ENCODE results near the gene SPRED2. TPM values are rescaled to one million over a fixed set of nuclear protein-coding genes. Genes with fewer than 3 reads are reported as not detected.
A peak's percentile ranks its signal among the peaks of the same experiment; 100 is the strongest.

The SPRED2 gene
- total RNA-seq, 2 donors from 2014 or later, result 36.9 to 47.8 TPM

GRCh38 chr2:65390134-65390533, 42.3 kb downstream of the SPRED2 start:
- Histone ChIP-seq H3K9ac (ENCODE audit: low read depth in 2 of 2, low read length in 2 of 2) (peak overlapping the region in 1 of 2 donors; percentile 28), H3K4me1 (peaks cover 3% of the 10 kb centered on the region), H3K27ac (no peak overlapping the region), H3K27me3 (no peaks in the 10 kb centered on the region), H3K9me3 (no peaks in the 10 kb centered on the region), H3K36me3 (no peaks in the 10 kb centered on the region), H3K4me3 (no peak overlapping the region)
- TF ChIP-seq, protein P1, sequence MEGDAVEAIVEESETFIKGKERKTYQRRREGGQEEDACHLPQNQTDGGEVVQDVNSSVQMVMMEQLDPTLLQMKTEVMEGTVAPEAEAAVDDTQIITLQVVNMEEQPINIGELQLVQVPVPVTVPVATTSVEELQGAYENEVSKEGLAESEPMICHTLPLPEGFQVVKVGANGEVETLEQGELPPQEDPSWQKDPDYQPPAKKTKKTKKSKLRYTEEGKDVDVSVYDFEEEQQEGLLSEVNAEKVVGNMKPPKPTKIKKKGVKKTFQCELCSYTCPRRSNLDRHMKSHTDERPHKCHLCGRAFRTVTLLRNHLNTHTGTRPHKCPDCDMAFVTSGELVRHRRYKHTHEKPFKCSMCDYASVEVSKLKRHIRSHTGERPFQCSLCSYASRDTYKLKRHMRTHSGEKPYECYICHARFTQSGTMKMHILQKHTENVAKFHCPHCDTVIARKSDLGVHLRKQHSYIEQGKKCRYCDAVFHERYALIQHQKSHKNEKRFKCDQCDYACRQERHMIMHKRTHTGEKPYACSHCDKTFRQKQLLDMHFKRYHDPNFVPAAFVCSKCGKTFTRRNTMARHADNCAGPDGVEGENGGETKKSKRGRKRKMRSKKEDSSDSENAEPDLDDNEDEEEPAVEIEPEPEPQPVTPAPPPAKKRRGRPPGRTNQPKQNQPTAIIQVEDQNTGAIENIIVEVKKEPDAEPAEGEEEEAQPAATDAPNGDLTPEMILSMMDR (IDR thresholded peaks at IDR 0.05), result no peak
- intact Hi-C loops (cut with DNase I), result no loop called here
- DNase-seq, result peak; percentile 73

DNA sequence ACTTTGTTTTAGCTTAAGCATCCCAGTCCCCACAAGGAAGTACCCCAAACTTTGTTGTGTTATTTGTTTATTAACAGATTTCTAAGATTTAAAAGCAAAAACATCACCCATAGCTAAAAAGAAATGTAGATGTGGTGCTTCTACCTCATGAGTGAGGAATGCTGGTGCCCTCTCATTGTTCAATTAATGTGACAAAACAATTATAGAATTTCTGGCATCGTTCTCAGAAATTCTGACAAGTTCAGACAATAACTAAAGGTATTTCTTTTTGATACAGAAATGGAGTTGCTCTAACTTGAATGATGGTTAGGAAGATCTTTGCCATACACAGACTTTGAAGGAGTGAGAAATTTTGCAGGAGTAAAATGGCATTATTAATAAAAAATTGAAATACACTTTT, 42.9 kb downstream of the SPRED2 start:
- peaks cover 3% of the 10 kb centered on the region for H3K4me1 ChIP-seq
- TF ChIP-seq, protein P1 (IDR thresholded peaks at IDR 0.05), result no peak
- no peak overlapping the region for H3K9ac ChIP-seq (ENCODE audit: low read depth in 2 of 2, low read length in 2 of 2)
- no peak overlapping the region for H3K27ac ChIP-seq
- no peaks in the 10 kb centered on the region for H3K27me3 ChIP-seq
- H3K9me3 ChIP-seq, result no peaks in the 10 kb centered on the region
- DNase-seq, result no peak
- H3K4me3 ChIP-seq, result no peak overlapping the region
- H3K36me3 ChIP-seq, result no peaks in the 10 kb centered on the region
- intact Hi-C loops (cut with DNase I), result no loop called here

DNA sequence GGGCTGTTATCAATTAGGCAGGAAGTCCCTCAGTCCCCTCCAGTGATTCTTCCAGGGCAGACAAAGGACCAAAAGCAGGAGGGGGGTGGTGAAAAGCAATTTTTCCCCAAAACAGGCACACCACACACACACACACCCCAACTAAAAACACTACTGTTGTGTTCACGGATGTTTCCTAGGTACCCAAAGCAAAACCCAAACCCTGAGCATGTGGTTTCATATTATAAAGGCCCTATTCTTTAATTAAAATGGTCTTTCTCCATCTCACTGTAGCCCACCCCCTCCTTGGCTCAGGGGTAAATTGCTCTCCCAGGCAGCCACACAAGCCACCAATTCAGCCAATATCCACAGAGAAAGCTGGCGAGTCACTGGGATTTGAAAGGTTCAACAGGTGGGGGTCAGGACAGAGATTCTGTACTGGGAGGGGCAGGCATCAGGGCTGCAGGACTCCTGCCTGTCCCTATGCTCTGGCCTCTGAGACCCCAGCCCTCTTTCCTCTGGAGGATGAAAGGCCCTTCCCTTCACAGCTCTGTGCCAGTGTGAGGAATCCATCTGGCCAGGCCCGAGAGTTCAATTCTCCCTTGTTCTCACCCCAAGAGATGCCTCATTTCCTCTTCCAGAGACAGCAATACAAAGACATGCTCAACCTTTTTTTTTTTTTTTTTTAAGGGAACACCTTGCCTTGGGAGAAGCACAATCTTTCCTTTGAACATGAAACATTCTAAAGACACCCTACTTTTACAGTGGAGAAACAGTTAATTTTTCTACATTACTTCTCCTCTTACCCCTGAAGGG, 43.6 kb downstream of the SPRED2 start:
- Histone ChIP-seq H3K9me3 (no peaks in the 10 kb centered on the region), H3K4me1 (peaks cover 4% of the 10 kb centered on the region), H3K9ac (ENCODE audit: low read depth in 2 of 2, low read length in 2 of 2) (no peak overlapping the region), H3K27ac (no peak overlapping the region), H3K36me3 (no peaks in the 10 kb centered on the region), H3K27me3 (no peaks in the 10 kb centered on the region), H3K4me3 (no peak overlapping the region)
- intact Hi-C loops (cut with DNase I), result no loop called here
- TF ChIP-seq, protein P1 (IDR thresholded peaks at IDR 0.05), result no peak
- no peak for DNase-seq

DNA sequence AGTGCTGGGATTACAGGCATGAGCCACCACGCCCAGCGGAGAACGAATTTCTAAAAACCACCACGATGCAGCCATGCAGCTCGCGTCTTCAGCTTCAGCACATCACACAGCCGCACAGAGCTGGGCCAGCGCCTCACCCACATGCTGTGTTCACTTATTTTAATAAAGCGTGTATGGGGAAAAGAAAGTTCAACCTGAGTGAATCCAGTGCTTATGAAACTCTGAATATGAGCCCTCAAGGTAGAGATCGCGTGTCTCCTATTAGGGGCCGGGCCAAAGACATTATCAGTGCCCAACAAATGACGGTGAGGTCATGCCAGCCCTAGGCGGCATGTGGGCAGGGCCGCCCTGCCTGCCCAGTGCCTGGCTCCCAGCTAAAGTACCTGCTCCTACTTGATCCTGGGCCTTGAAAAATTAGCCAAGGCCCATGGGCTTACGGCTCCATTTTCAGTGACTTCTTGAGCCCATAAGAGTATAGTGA, 44.3 kb downstream of the SPRED2 start:
- TF ChIP-seq, protein P1 (IDR thresholded peaks at IDR 0.05), result no peak

GRCh38 chr2:65386989-65387388, 45.4 kb downstream of the SPRED2 start:
- DNase-seq, result no peak
- H3K9me3 ChIP-seq, result no peaks in the 10 kb centered on the region
- peaks cover 21% of the 10 kb centered on the region for H3K4me1 ChIP-seq
- no peaks in the 10 kb centered on the region for H3K27me3 ChIP-seq
- intact Hi-C loops (cut with DNase I), result no loop called here
- no peak overlapping the region for H3K27ac ChIP-seq
- H3K36me3 ChIP-seq, result no peaks in the 10 kb centered on the region
- no peak overlapping the region for H3K9ac ChIP-seq (ENCODE audit: low read depth in 2 of 2, low read length in 2 of 2)
- TF ChIP-seq, protein P1 (IDR thresholded peaks at IDR 0.05), result no peak
- H3K4me3 ChIP-seq, result no peak overlapping the region

More for the DNA sequence above, 44.3 kb downstream of the SPRED2 start:
- Histone ChIP-seq H3K9ac (ENCODE audit: low read depth in 2 of 2, low read length in 2 of 2) (no peak overlapping the region), H3K9me3 (no peaks in the 10 kb centered on the region), H3K27me3 (no peaks in the 10 kb centered on the region), H3K36me3 (no peaks in the 10 kb centered on the region), H3K27ac (no peak overlapping the region), H3K4me1 (peaks cover 11% of the 10 kb centered on the region), H3K4me3 (no peak overlapping the region)
- intact Hi-C loops (cut with DNase I), result no loop called here
- DNase-seq, result no peak

Measured in colonic mucosa (tissue), 4 donors.